Type B pancreatic cell (in vitro differentiated cells): ENCODE measurements around the gene GSS. TPM values are rescaled to one million over a fixed set of nuclear protein-coding genes. Genes with fewer than 3 reads are reported as not detected.

Experiments used
- DNase-seq: peaks from one replicate; pipeline ENCODE4 v3.0.0; 2021; ENCODE audit warnings: mixed read lengths; ENCODE audit not compliant: unreplicated experiment; ENCODE audit errors: extremely low spot score
- H3K27ac Mint-ChIP-seq: 2 replicates; pipeline ENCODE4 v1.8.0; 2021; ENCODE audit warnings: mild to moderate bottlenecking, mixed read lengths
- H3K27me3 Mint-ChIP-seq: 2 replicates; pipeline ENCODE4 v1.8.0; 2021; ENCODE audit warnings: mixed read lengths
- H3K36me3 Mint-ChIP-seq: 2 replicates; pipeline ENCODE4 v1.8.0; 2021; ENCODE audit warnings: mixed read lengths
- H3K4me1 Mint-ChIP-seq: one replicate; pipeline ENCODE4 v1.8.0; 2021; ENCODE audit warnings: mixed read lengths; ENCODE audit not compliant: unreplicated experiment
- H3K4me3 Mint-ChIP-seq: 2 replicates; pipeline ENCODE4 v1.8.0; 2021; ENCODE audit warnings: mild to moderate bottlenecking, mixed read lengths
- H3K9me3 Mint-ChIP-seq: 2 replicates; pipeline ENCODE4 v1.8.0; 2021; ENCODE audit warnings: mixed read lengths
- total RNA-seq: library from RNA; stranded (reverse); gene quantifications from 2 replicates; pipeline ENCODE4 v1.2.1, GENCODE V29; 2021; ENCODE audit warnings: low replicate concordance
- TF ChIP-seq, protein P1 (sequence below): fragments of 200-600 bp; sonication (generic); conservative IDR thresholded peaks from 2 replicates; pipeline ENCODE4 v1.5.0; 2021; ENCODE audit warnings: antibody characterized with exemption, mild to moderate bottlenecking

The GSS gene
- total RNA-seq, 1 donor from 2014 or later: 66.4 TPM

DNA sequence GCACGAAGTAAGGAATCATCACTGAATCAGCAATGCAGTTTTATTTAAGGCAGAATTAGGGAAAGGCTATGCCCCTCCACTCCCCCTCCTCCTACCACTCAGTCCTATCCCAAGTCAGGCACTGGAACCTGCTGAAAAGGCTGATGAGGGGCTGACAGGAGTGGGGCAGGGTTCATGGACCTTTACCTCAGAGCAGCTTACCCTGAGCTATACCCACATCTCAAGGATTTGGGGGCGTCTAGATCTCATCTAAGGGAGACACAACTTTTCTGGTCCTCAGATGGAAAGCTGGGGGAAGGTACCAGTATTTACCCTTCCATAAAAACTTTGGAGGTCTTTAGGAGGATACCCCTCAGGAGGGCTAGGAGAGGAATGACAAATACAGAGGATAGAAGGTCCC, 27.2 kb downstream of the GSS start:
- H3K4me3 Mint-ChIP-seq: no peak overlapping the region
- no peaks in the 10 kb centered on the region for H3K9me3 Mint-ChIP-seq
- H3K4me1 Mint-ChIP-seq: peaks cover 4% of the 10 kb centered on the region
- H3K36me3 Mint-ChIP-seq: peaks cover 53% of the 10 kb centered on the region
- TF ChIP-seq, protein P1, sequence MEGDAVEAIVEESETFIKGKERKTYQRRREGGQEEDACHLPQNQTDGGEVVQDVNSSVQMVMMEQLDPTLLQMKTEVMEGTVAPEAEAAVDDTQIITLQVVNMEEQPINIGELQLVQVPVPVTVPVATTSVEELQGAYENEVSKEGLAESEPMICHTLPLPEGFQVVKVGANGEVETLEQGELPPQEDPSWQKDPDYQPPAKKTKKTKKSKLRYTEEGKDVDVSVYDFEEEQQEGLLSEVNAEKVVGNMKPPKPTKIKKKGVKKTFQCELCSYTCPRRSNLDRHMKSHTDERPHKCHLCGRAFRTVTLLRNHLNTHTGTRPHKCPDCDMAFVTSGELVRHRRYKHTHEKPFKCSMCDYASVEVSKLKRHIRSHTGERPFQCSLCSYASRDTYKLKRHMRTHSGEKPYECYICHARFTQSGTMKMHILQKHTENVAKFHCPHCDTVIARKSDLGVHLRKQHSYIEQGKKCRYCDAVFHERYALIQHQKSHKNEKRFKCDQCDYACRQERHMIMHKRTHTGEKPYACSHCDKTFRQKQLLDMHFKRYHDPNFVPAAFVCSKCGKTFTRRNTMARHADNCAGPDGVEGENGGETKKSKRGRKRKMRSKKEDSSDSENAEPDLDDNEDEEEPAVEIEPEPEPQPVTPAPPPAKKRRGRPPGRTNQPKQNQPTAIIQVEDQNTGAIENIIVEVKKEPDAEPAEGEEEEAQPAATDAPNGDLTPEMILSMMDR: no peak
- H3K27me3 Mint-ChIP-seq: no peaks in the 10 kb centered on the region
- DNase-seq: no peak
- H3K27ac Mint-ChIP-seq: peak overlapping the region; percentile 71

DNA sequence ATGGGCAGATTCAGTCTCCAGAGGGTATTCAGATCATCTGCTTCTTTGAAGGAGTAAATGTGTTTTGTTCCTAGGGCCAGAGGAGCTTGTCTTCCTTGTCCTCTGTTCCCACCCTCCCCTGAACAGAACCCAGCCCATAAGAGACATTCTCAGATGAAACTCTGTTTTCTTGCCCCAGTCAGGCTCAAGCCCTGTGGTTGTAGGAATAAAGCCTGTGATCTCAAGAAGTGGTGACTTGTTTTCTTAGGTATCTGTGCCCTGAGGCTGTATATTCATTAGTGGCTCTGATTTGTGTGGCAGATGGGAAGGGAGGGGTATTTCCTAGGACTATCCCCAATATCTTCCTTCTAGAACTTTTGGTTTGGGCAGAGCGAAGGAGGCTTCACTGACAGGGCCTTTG, 27.9 kb downstream of the GSS start:
- DNase-seq: no peak
- Mint-ChIP-seq H3K4me1 (peaks cover 4% of the 10 kb centered on the region), H3K9me3 (no peaks in the 10 kb centered on the region), H3K4me3 (no peak overlapping the region), H3K27ac (peak overlapping the region; percentile 71), H3K27me3 (no peaks in the 10 kb centered on the region), H3K36me3 (peaks cover 51% of the 10 kb centered on the region)
- TF ChIP-seq, protein P1: no peak

DNA sequence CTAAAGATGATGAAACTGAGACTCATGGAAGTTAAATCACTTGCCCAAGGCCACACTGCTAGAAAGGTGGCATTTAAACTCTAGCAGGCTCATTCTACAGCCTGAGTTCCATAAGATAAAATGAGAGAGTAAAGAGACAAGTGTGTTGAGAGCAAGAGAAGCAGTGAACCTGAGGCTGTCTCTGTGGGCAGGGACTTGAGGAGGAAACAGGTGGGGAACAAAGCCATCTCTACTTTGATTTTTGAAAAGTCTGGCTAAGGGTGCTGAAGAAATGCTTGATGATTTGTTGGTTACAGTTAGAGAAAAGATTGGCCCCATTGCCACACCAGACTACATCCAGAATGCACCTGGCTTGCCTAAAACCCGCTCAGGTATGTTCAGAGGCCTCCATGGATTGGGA, 29.0 kb downstream of the GSS start:
- H3K36me3 Mint-ChIP-seq: peaks cover 49% of the 10 kb centered on the region
- H3K4me3 Mint-ChIP-seq: no peak overlapping the region
- no peaks in the 10 kb centered on the region for H3K27me3 Mint-ChIP-seq
- peaks cover 4% of the 10 kb centered on the region for H3K4me1 Mint-ChIP-seq
- TF ChIP-seq, protein P1: no peak
- H3K9me3 Mint-ChIP-seq: no peaks in the 10 kb centered on the region
- DNase-seq: no peak
- peak overlapping the region; percentile 32 for H3K27ac Mint-ChIP-seq

DNA sequence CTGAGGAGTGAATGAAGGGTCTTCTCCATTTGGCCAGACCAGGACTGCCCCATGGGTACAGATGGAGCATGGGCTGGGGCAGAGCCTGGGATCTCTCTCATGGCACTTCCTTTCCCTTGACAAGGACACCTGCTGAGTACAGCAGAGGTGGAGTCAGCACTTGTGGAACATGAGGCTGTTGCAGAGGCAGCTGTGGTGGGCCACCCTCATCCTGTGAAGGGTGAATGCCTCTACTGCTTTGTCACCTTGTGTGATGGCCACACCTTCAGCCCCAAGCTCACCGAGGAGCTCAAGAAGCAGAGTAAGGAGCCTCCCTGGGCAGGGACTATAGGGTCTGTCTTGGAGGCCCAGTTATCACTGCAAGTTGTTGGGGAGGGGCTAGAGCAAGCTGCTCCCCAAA, 29.6 kb downstream of the GSS start:
- DNase-seq: no peak
- peaks cover 47% of the 10 kb centered on the region for H3K36me3 Mint-ChIP-seq

DNA sequence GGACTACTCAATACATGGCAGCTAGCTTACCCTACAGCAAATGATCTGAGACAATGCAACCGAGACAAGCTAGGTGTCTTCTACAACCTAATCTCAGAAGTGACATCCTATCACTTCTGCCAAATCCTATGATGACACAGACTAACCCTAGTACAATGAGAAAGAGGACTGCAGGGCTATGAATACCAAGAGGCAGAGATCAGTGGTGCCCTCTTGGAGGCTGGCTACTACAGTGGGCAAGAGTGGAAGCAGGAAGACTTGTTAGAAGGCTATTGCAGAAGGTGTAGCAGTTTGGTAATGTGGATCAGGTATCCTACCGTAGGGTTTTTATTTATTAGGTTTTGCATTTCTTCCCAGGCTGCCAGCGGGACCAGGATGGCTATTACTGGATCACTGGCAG, 30.3 kb downstream of the GSS start:
- H3K27ac Mint-ChIP-seq: no peak overlapping the region
- no peaks in the 10 kb centered on the region for H3K9me3 Mint-ChIP-seq

More for the DNA sequence above, 29.6 kb downstream of the GSS start:
- Mint-ChIP-seq H3K27me3 (no peaks in the 10 kb centered on the region), H3K4me3 (no peak overlapping the region), H3K4me1 (peaks cover 4% of the 10 kb centered on the region), H3K9me3 (no peaks in the 10 kb centered on the region), H3K27ac (no peak overlapping the region)
- TF ChIP-seq, protein P1: no peak

More for the DNA sequence above, 30.3 kb downstream of the GSS start:
- Mint-ChIP-seq H3K36me3 (peaks cover 45% of the 10 kb centered on the region), H3K27me3 (no peaks in the 10 kb centered on the region), H3K4me1 (peaks cover 4% of the 10 kb centered on the region), H3K4me3 (no peak overlapping the region)
- TF ChIP-seq, protein P1: no peak
- DNase-seq: no peak
